Activated CD8-positive, alpha-beta memory T cell treated with anti-CD3 and anti-CD28 coated beads, Interleukin-2, amount 10 ng/mL, durations not matched to agents 7 days and 5 days (primary cell): Measurements from ENCODE around the gene ZNF300. TPM values are rescaled to one million over a fixed set of nuclear protein-coding genes. Genes with fewer than 3 reads are reported as not detected.
A peak's percentile ranks its signal among the peaks of the same experiment; 100 is the strongest.
"Not testable (repeated sequence)": the region's sequence is repeated elsewhere in the genome, so short reads cannot be mapped to it uniquely, and the experiment has no call there.

Experiments
- ATAC-seq: fragments of 150-1000 bp; cut with Tn5 transposase; one replicate; pipeline ENCODE4 v1.10.0; 2021; ENCODE audit warnings: moderate library complexity
- CTCF ChIA-PET: fragments of 350-600 bp; sonication (Branson Sonifier 250); formaldehyde crosslinking; loops from one replicate; lab custom pipeline; 2021; ENCODE audit warnings: antibody characterized with exemption; lab: Charles Lee
- DNase-seq: peaks from one replicate; pipeline ENCODE4 v3.0.0-alpha.2; 2020
- H3K27ac Mint-ChIP-seq: one replicate; pipeline ENCODE4 v1.8.0; 2021; ENCODE audit warnings: mild to moderate bottlenecking, mixed read lengths
- H3K27me3 Mint-ChIP-seq: one replicate; pipeline ENCODE4 v1.8.0; 2021; ENCODE audit warnings: mixed read lengths
- H3K36me3 Mint-ChIP-seq: one replicate; pipeline ENCODE4 v1.8.0; 2021; ENCODE audit warnings: mild to moderate bottlenecking, mixed read lengths
- H3K4me1 Mint-ChIP-seq: one replicate; pipeline ENCODE4 v1.8.0; 2021; ENCODE audit warnings: mixed read lengths
- H3K4me3 Mint-ChIP-seq: one replicate; pipeline ENCODE4 v1.8.0; 2021; ENCODE audit warnings: mild to moderate bottlenecking, moderate library complexity, mixed read lengths
- H3K9me3 Mint-ChIP-seq: one replicate; pipeline ENCODE4 v1.8.0; 2022; ENCODE audit warnings: low read depth, mixed read lengths
- total RNA-seq, 2 experiments: library from RNA; stranded (reverse); gene quantifications; one replicate each; pipeline ENCODE4 v1.2.3, GENCODE V29; 2021

The ZNF300 gene
- total RNA-seq, 2 experiments from 2014 or later, result 0.26 to 0.44 TPM

- Mint-ChIP-seq H3K4me1 (no peaks in the 10 kb centered on the region), H3K4me3 (no peak overlapping the region), H3K27ac (no peak overlapping the region)
Measured at GRCh38 chr5:150860246-150860821, 44.4 kb downstream of the ZNF300 start.

GRCh38 chr5:150856700-150857099 lies 48.1 kb downstream of the ZNF300 start:
- DNase-seq, H3K4me3 Mint-ChIP-seq, H3K27me3 Mint-ChIP-seq, H3K9me3 Mint-ChIP-seq, H3K36me3 Mint-ChIP-seq, ATAC-seq, H3K4me1 Mint-ChIP-seq, H3K27ac Mint-ChIP-seq, CTCF ChIA-PET: not testable (repeated sequence)

More at GRCh38 chr5:150860246-150860821, 44.4 kb downstream of the ZNF300 start:
- DNase-seq (no peak), ATAC-seq (no peak)
- H3K36me3 Mint-ChIP-seq, result peaks cover 4% of the 10 kb centered on the region
- H3K27me3 Mint-ChIP-seq, result no peaks in the 10 kb centered on the region
- CTCF ChIA-PET, result no interaction called here
- H3K9me3 Mint-ChIP-seq, result peaks cover 14% of the 10 kb centered on the region

- ATAC-seq (no peak), DNase-seq (no peak)
- Mint-ChIP-seq H3K27ac (no peak overlapping the region), H3K9me3 (peaks cover 2% of the 10 kb centered on the region), H3K4me1 (peaks cover 10% of the 10 kb centered on the region), H3K4me3 (no peak overlapping the region), H3K27me3 (no peaks in the 10 kb centered on the region), H3K36me3 (peaks cover 4% of the 10 kb centered on the region)
- CTCF ChIA-PET, result no interaction called here
Measured at GRCh38 chr5:150853561-150853960, 51.2 kb downstream of the ZNF300 start.

GRCh38 chr5:150851039-150851438 lies 53.7 kb downstream of the ZNF300 start:
- CTCF ChIA-PET, result interaction anchor here (1.2 to 3.5 kb wide), 3 partner anchors 50 to 306 kb away, joined by 4 to 14 read pairs (median 5); no protein-coding TSS in a partner anchor
- ATAC-seq, result no peak
- H3K4me3 Mint-ChIP-seq, result no peak overlapping the region

GRCh38 chr5:150848271-150848670 lies 56.5 kb downstream of the ZNF300 start:
- ATAC-seq (no peak), DNase-seq (no peak)
- peaks cover 31% of the 10 kb centered on the region for H3K4me1 Mint-ChIP-seq
- peaks cover 5% of the 10 kb centered on the region for H3K9me3 Mint-ChIP-seq
- H3K27me3 Mint-ChIP-seq, result no peaks in the 10 kb centered on the region
- H3K4me3 Mint-ChIP-seq, result no peak overlapping the region
- H3K27ac Mint-ChIP-seq, result no peak overlapping the region
- CTCF ChIA-PET, result interaction anchor here (1.3 to 4.0 kb wide), 5 partner anchors 47 to 287 kb away, joined by 3 to 68 read pairs (median 33); partner anchors contain the start of genes DCTN4 and SMIM3
- peaks cover 8% of the 10 kb centered on the region for H3K36me3 Mint-ChIP-seq

More at GRCh38 chr5:150851039-150851438, 53.7 kb downstream of the ZNF300 start:
- no peak overlapping the region for H3K27ac Mint-ChIP-seq
- H3K9me3 Mint-ChIP-seq, result peaks cover 2% of the 10 kb centered on the region
- peaks cover 29% of the 10 kb centered on the region for H3K4me1 Mint-ChIP-seq
- peaks cover 5% of the 10 kb centered on the region for H3K36me3 Mint-ChIP-seq
- H3K27me3 Mint-ChIP-seq, result no peaks in the 10 kb centered on the region
- DNase-seq, result no peak

GRCh38 chr5:150847334-150847695 lies 57.5 kb downstream of the ZNF300 start:
- Mint-ChIP-seq H3K27me3 (no peaks in the 10 kb centered on the region), H3K4me3 (peak overlapping the region; percentile 73), H3K36me3 (peaks cover 8% of the 10 kb centered on the region), H3K4me1 (peaks cover 31% of the 10 kb centered on the region), H3K27ac (no peak overlapping the region), H3K9me3 (peaks cover 5% of the 10 kb centered on the region)
- ATAC-seq, result no peak
- CTCF ChIA-PET, result interaction anchor here (0.7 to 4.0 kb wide), 29 partner anchors 11 to 405 kb away, joined by 3 to 68 read pairs (median 7); partner anchors contain the start of genes DCTN4, RBM22 and SMIM3
- no peak for DNase-seq

- CTCF ChIA-PET, result interaction anchor here (0.6 to 4.0 kb wide), 39 partner anchors 8 to 602 kb away, joined by 3 to 68 read pairs (median 5); partner anchors contain the start of genes DCTN4, RBM22 and SMIM3
- H3K27me3 Mint-ChIP-seq, result no peaks in the 10 kb centered on the region
- DNase-seq, result peak; percentile 82
- peak; percentile 96 for ATAC-seq
- peaks cover 31% of the 10 kb centered on the region for H3K4me1 Mint-ChIP-seq
- peaks cover 5% of the 10 kb centered on the region for H3K9me3 Mint-ChIP-seq
- H3K27ac Mint-ChIP-seq, result peak overlapping the region; percentile 93
- H3K36me3 Mint-ChIP-seq, result peaks cover 8% of the 10 kb centered on the region
- H3K4me3 Mint-ChIP-seq, result peak overlapping the region; percentile 73
Measured at GRCh38 chr5:150846654-150847333, 58.0 kb downstream of the ZNF300 start.

GRCh38 chr5:150846308-150846653 lies 58.5 kb downstream of the ZNF300 start, which contains the start of gene IRGM:
TSS of gene IRGM (plus strand) at chr5:150846521. CDS start at chr5:150848124, 1,603 bp downstream.
- not testable (repeated sequence) for H3K9me3 Mint-ChIP-seq, H3K36me3 Mint-ChIP-seq, H3K27me3 Mint-ChIP-seq, DNase-seq
- peaks cover 31% of the 10 kb centered on the region for H3K4me1 Mint-ChIP-seq
- H3K4me3 Mint-ChIP-seq, result peak within 1 kb of the TSS; percentile 73
- peak; percentile 13 for ATAC-seq
- peak within 1 kb of the TSS; percentile 93 for H3K27ac Mint-ChIP-seq
- CTCF ChIA-PET, result interaction anchor here (0.6 to 4.0 kb wide), 35 partner anchors 9 to 498 kb away, joined by 3 to 68 read pairs (median 5); partner anchors contain the start of genes DCTN4, RBM22 and SMIM3

- DNase-seq, H3K9me3 Mint-ChIP-seq, H3K36me3 Mint-ChIP-seq, H3K27me3 Mint-ChIP-seq, H3K4me3 Mint-ChIP-seq, H3K27ac Mint-ChIP-seq, ATAC-seq: not testable (repeated sequence)
- H3K4me1 Mint-ChIP-seq, result peaks cover 29% of the 10 kb centered on the region
- CTCF ChIA-PET, result interaction anchor here (1.1 to 4.0 kb wide), 14 partner anchors 10 to 395 kb away, joined by 4 to 68 read pairs (median 9); partner anchors contain the start of genes DCTN4, RBM22 and SMIM3
Measured at GRCh38 chr5:150845185-150845859, 59.5 kb downstream of the ZNF300 start.

Other genes starting within 250 kb of the ZNF300 start
- gene MYOZ3, start 243.7 kb downstream of the ZNF300 start, total RNA-seq, result not detected
- gene RBM22, start 203.9 kb downstream of the ZNF300 start, total RNA-seq, result 10 to 100 TPM; 63.3 to 78.7 TPM
- 10 to 100 TPM; 41.9 to 46.1 TPM for gene DCTN4, start 146.0 kb downstream of the ZNF300 start, total RNA-seq
- 10 to 100 TPM; 22.1 to 37.5 TPM for gene SMIM3, start 126.2 kb downstream of the ZNF300 start, total RNA-seq
- gene IRGM, start 58.5 kb downstream of the ZNF300 start, total RNA-seq, result 1 to 10 TPM; 1.7 to 3.8 TPM
- gene GPX3, start 115.6 kb upstream of the ZNF300 start, total RNA-seq, result not detected
- gene TNIP1, start 176.1 kb upstream of the ZNF300 start, total RNA-seq, result 100 to 1,000 TPM; 136 to 201 TPM